Epidermal melanocyte (primary cell): Measurements from ENCODE around the gene ARFRP1.

Experiments
- DNase-seq: peaks from one replicate; pipeline ENCODE4 v3.0.0; 2011; ENCODE audit warnings: low spot score; ENCODE audit not compliant: insufficient read length

The ARFRP1 gene

DNA sequence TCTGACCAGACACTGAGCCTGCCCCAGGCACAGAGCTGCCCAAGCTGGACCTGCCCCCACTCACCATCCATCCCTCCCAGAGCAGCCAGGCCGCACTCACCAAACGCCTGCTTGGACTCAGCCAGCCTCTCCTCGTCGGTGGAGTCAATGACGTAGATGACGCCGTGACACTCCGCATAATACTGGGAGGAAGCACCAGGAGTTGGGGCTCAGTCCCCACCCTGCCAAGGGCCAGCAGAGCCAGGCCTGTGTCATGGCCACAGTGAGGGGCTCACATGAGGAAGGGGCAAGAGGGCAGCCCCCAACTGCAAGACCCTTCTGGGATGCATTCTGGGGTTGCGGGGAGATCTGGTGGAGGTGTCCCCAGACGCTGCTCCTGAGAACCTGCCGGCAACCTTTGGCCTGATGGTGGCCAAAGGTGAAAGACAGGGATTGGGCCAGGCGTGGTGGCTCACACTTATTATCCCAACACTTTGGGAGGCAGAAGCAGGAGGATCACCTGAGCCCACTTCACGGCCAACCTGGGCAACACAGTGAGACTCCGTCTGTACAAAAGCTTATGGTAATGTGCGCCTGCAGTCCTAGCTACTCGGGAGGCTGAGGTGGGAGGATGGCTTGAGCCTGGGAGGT, 5.6 kb downstream of the ARFRP1 start:
- DNase-seq, result no peak

DNA sequence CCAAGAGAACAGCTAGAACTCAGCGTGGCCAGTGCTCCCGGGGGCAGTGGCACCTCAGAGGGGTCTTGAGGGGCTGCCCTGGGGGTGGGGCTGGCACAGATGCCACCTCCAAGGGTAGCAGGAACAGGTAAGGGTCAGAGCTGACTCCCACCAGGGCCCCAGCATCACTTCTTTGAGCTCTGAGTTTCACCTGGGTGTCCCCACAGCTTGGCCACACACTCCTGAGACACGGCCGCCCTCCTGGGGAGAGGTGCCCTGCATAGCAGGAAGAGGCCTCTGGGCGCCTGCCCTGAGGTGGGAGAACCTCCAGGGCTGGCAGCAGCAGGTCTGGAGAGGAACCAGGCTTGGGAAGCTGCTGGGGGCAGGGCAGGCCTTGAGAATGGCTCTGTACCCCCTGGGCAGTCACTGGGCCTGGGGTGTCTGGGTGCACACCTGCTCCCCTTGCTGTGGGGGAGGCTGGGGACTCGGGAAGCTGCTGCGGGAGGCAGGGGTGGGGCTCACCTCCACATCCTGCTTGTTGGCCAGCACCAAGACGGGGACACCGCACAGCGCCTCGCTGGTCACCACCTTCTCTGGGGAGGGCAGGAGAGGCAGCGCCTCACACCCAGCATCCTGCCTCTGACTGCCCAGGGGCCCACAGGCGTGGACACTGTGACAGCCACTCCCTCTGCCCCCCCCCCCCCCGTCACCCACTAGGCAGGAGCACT, 6.3 kb downstream of the ARFRP1 start:
- no peak for DNase-seq

GRCh38 chr20:63701051-63701328, 6.8 kb downstream of the ARFRP1 start:
- DNase-seq, result no peak

DNA sequence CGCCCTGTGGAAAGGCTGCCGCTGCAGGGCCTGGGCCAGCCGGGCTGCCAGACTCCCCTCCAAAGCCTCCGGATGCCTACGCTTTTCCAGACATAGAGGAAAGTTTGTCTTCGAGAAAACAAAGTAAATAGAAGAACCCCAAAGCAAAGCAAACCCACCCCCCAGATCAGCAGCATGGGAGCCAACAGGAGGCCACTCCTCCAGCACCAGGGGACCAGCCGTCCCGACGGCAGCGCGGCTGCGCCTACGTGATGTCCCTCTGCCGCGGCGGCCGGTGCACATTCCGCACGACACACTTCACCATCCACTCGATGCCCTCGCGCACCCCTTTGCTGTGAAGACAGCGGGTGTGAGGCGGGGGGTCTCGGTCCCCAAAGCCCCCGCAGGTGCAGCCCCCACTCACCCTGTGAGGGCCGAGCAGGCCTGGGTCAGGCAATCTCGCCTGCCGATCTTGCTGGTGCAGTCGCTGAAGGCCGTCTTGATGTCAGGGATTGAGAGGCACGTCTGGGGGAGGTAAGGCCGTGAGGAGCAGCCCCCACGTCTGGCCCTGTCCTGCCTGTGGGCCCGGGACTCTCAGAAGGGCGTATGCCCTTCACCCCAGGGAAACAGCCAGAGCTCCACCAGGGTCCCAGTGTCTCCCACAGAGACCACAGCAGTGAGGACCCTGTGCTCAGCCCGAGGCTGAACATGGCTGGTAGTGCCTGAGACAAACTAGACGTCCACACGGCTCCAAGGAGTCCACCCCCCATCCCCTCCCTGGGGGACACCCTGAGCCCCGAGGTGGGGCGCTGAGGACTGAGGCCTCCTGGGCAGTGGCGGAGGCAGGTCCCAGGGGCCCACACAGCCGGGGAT, 7.4 kb downstream of the ARFRP1 start:
- no peak for DNase-seq

GRCh38 chr20:63699466-63700198, 8.1 kb downstream of the ARFRP1 start:
- no peak for DNase-seq

- no peak for DNase-seq
Observed at GRCh38 chr20:63698739-63699465, 8.9 kb downstream of the ARFRP1 start.

- DNase-seq, result no peak
Observed at GRCh38 chr20:63697868-63698545, 9.8 kb downstream of the ARFRP1 start.

- no peak for DNase-seq
Observed at GRCh38 chr20:63697357-63697867, 10.4 kb downstream of the ARFRP1 start.

- DNase-seq, result no peak
Observed at GRCh38 chr20:63696628-63697356, 11.0 kb downstream of the ARFRP1 start, which contains the start of gene TNFRSF6B. Gene TNFRSF6B (plus strand): TSS chr20:63696652. CDS start chr20:63696768, 116 bp downstream.

- no peak for DNase-seq
Observed at GRCh38 chr20:63696306-63696627, 11.5 kb downstream of the ARFRP1 start.

DNA sequence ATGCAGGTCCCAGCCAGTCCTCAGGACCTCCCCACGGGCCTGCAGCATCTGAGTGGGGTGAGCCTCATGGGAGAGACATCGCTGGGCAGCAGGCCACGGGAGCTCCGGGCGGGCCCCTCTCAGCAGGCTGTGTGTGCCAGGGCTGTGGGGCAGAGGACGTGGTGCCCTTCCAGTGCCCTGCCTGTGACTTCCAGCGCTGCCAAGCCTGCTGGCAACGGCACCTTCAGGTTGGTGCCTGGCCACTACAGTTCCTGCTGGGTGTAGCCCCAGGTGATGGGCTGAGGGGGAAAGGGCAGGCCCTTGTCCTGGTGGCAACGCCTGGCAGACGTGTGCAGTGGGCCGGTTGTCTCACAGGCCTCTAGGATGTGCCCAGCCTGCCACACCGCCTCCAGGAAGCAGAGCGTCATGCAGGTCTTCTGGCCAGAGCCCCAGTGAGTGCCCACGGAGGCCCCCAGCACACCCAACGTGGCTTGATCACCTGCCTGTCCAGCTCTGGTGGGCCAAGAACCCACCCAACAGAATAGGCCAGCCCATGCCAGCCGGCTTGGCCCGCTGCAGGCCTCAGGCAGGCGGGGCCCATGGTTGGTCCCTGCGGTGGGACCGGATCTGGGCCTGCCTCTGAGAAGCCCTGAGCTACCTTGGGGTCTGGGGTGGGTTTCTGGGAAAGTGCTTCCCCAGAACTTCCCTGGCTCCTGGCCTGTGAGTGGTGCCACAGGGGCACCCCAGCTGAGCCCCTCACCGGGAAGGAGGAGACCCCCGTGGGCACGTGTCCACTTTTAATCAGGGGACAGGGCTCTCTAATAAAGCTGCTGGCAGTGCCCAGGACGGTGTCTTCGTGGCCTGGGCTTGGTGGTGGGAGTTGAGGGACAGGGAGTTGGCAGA, 12.1 kb downstream of the ARFRP1 start:
- DNase-seq, result no peak

GRCh38 chr20:63694584-63695423, 13.0 kb downstream of the ARFRP1 start:
- DNase-seq, result no peak

DNA sequence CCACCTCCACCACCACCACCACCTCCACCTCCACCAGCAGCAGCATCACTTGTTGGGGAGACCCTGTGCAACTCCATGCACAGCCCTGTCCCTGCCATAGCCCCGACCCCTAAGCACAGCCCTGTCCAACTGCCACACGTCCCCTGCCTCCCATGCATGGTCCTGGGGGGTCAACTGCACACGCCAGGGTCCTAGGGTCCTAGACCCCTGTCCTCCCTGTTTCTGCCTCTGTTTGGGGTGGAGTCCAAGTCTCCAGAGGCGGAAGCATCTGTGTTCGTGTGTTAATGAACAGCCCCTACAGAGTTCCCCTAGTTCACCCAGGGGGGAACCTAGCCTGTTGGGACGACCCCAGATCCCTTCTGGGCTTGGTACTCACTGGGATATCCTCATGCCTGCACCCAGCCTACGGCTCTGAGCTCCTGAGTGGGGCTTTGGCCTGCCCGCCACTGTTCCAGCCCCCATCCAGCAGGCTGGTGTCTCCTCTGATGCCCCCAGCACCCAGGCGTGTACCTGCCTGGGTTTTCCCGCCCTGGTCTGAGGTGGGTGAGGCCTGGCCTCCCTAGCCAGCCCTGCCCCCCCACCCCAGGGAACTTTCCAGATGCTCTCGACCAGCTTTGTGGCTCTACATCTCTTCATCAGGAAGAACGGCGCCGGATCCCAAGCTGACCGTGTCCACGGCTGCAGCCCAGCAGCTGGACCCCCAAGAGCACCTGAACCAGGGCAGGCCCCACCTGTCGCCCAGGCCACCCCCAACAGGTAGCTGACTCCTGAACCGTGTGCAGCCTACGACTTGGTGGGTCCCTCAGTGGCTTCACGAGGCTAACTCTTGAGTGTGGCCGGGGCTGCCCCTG, 13.8 kb downstream of the ARFRP1 start:
- DNase-seq, result no peak

GRCh38 chr20:63693083-63693732, 14.6 kb downstream of the ARFRP1 start:
- DNase-seq, result no peak

GRCh38 chr20:63692436-63693082, 15.2 kb downstream of the ARFRP1 start:
- no peak for DNase-seq
